GM19043 (cell line): Measurements from ENCODE around the gene PPFIBP1.
"Not testable (repeated sequence)": the region's sequence is repeated elsewhere in the genome, so short reads cannot be mapped to it uniquely, and the experiment has no call there.

Source experiments
- ATAC-seq: cut with Tn5 transposase; IDR thresholded peaks from one replicate; pipeline ENCODE4 v1.9.1; 2021; ENCODE audit warnings: low read depth; ENCODE audit not compliant: unreplicated experiment

Gene PPFIBP1

DNA sequence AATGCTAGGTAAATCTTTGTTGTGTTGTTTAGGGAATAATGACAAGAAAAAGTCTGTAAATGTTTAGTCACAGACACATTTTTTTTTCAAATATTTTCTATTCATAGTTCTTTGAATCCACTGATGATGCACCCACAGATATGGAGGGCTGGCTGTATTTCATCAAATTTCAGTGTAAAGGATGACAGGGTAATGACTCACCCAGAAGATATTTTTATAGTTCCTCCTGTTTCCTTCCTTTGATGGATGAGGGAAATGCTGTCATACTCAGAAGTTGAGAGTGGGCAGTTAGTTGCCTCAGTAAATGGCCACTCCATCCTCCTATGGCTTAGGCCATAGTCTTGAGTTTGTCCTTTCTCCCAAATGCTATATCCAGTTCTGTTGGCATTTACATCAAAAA, 95.3 kb downstream of the PPFIBP1 start:
- ATAC-seq, result no peak

DNA sequence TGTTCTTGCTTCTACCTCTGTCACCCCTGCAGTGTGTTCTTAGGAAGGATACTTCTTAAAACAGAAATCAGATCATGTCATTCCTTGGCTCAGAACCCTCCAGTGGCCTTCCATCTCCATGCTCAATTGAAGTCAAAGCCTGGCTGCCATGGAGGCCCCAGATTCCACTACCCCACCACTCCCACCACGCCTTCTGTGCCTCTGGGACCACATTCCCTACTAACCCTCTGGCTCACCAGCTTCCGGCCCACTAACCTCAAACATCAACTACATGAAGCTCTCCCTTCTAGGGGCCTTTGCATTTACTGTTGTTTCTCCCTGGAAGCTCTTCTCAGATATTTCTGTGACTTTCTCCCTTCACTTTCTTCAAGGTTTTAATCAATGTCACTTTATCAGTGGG, 96.1 kb downstream of the PPFIBP1 start:
- no peak for ATAC-seq

DNA sequence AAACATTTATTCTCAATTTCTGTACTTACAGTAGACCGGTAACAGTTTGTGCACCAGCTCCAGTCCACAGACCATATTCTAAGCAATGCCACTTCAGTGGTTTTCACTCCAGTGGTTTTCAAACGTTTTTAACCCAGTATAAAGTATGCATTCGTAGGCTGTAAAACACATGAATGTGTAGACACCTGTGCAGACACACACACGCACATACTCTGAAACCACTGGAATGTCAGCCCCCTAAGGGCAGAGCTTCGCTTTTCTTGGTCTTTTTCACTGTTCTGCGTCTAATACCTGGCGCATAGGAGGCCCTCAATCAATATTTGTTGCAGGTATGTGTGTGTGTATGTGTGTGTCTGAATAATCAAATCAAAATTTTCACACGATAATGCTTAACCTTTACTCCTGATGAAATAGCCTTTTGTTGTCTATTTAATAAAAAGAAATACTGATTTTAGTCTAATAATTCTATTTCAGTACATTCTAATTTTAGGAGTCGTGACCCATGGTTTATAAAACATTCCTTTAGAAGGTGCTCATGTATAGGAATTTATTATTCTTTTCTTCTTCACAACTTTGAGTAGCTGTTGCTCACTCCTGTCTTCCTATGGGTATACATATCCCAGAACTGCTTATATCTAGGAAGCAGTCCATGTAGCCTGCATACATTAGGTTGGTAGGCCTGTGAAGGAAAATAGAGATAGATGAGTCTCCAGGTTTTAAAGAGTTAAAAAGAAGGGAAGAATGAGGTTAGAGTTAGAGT, 98.6 kb downstream of the PPFIBP1 start:
- ATAC-seq, result no peak

DNA sequence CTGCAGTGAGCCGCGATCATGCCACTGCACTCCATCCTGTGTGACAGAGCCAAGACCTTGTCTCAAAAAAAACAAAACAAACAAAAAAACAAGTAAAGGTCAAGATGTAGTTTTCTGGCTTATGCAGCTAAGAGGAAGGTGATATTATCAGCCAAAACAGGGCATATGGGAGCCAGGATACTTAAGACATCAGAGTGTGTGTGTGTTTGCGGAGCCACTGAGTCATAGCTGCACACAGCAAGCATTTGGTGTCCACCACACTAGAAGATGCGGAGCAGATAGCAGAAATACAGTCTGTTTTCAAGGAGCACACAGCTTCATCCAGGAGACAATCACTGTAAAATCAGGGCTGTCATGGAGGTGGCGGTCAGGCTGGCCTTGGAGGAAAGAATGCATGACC, 99.6 kb downstream of the PPFIBP1 start:
- ATAC-seq, result no peak

DNA sequence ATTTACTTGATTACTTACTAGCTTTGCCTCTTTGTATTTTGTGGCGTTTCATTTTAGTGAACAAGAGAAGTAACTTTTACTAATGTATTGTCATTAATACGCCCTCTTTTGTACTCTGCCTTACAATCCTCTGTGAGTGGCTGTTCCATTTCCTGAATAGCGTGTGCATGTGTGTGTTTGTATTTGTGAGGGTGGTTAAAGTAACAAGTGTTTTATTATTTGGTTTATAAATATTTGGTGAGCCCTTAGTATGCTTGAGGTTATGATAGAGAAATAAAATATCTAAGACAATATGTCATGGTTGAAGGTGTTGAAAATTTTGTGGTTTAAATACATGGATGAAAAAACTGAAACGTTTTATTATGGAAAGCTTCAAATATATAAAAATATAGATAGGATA, 100.6 kb downstream of the PPFIBP1 start:
- ATAC-seq, result no peak

DNA sequence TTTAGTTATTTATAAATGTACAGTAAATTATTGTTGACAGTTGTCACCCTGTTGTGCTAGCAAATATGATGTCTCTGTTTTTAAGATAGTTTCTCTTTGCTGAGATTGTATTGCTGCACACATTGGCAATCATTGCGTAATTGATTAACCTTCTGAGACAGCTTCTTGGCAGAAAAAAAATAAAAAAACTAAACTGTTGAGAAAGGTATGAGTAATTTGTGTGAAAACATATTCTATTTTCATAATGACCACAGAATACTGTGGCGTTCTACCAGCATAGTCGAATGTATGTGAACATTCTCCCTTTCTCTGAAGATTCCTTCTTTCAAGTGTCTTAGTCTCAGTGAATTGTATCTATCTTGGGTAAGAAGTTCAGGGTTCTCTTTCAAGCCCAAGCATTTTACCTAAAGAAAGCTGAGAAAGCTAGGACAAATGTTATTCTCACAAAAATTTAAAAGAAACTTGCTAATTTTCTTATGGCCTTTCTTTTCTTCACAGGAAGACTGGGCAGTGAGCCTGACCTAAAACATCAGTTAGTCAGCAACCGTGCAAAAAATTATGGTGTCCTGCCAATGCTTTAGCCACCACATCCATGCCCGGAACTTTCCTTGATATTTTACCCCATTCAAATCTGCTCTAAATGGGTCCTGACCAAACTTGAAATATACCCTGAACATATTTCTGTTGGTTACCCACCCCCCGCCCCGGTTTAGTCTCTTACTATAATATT, 103.3 kb downstream of the PPFIBP1 start:
- ATAC-seq, result no peak

DNA sequence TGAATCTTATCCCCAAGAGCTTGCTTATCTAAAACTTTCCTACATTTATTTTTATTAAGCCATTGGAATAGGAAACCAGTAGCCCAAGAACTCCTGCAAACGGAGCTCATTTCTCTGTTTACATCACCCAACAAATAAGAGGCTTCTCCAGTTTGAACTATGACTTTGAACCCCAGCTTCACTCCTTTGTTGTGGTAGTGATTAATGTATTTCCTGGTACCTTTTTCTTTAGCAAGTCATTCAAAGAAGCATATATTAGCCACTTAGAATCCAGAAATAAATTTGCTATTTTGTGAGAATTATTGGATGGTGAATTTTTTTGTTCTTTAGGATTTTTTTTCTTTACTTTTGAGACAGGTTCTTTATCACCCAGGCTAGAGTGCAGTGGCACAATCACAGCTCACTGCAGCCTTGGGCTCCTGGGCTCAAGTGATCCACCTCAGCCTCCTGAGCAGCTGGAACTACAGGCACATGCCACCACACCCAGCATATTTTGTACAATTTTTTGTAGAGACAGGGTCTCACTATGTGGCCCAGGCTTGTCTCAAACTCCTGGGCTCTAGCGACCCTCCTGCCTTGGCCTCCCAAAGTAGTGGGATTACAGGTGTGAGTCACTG, 104.0 kb downstream of the PPFIBP1 start:
- ATAC-seq, result not testable (repeated sequence)

DNA sequence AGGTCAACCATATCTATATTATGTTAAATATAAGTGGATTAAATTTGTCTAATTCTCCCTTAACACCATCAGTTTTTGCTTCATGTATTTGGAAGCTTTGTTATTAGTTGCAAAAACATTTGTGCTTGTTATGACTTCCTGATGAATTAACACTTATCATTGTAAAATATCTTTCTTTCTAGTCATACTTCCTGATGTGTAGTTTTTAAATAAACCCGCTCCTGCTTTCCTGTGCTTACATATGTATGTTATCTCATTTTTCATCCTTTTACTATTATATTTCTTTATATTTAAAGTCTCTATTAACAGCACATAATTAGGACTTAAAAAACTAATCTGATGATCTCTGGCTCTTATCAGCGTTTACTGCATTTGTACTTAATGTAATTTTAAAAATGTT, 106.2 kb downstream of the PPFIBP1 start:
- not testable (repeated sequence) for ATAC-seq

DNA sequence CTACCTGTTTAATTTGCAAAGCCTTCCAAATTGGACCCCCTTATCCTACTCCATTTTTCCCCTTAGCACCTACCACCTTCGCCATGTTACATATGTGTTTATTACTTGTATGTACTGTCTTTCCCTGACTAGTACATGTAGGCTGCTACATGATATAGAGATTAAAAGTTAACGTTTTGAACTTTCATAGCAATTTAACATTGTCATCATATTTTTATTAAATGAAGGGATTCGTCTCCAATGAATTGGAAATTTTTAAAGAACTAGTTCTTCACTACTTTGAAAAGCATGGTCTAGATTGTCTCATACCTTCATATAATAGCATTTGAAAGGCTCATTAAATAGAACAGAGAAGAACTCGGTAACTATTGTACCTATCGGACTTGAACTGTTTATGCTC, 107.4 kb downstream of the PPFIBP1 start:
- no peak for ATAC-seq

DNA sequence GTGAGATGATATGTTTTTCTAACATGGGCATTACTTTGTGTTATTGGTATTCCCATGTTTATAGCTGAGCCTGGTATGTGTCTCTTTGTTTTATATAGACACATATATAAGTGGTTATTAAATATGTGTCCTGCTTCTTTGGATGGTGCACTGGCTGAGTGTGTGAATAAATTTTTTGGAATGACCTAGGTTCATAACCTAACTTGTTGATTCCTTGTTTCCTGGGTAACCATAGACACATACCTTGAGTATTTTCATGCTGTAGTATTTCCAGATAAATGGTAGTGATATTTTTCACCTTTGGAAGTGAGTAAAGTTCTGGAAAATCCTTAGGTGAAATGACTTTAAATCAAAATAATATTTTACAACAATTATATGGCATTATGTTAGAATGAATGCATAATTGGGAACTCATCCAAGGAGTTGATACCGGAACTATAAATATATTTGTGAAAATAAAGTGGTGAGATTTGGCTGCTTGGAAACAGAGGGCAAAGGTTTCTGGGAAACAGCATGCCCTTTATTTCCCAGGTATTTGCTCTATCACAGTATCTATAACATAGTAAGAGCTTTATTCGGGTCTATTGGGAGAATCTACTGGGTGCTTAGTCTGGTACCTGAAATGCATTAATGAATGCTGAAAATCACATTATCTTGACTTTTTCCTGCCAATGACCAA, 107.9 kb downstream of the PPFIBP1 start:
- no peak for ATAC-seq

DNA sequence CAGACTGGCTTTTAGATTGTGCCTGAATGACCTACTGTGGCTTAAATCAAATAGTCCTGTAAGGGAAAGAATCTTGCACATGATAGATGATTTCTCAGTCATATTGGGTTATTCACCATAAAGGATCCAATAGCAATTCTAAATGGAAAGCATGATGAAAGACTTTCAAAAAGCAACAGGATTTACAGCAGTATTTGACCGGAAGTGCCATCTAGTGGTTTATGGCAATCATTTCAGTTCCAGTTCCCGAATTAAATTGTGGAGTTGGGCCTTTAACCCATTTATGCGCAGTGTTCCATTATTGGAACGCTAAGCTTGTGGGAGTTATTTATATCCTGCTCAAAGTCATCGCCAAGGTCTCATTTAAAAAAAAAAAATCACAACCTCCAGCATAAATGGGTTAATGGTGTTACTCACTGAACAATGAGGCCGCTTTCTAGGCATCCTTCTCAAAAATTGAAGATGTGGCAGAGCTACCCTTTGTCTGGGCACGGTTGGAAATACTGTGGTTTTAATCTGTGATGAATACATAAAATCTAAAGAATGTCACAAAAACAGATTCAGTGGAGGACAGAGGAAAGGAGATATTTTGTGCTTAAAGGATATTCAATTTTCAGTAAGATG, 111.5 kb downstream of the PPFIBP1 start:
- no peak for ATAC-seq

DNA sequence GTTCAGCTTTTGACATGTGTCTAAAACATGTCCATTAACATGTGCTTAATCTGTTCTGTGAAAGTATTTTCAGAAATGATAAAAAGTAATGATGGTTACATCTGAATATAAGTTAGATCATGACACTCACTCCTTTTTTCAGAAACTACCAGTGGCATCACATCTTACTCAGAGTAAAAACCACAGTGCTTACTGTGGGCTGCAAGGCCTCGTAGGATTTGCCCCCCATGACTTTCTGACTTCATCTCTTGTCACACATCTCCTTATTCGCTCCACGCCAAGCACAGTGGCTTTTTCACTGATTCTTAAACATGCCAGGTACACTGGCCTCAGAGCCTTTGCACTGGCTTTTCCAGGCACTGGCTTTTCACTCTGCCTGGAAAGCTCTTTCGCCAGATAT, 112.6 kb downstream of the PPFIBP1 start:
- not testable (repeated sequence) for ATAC-seq

DNA sequence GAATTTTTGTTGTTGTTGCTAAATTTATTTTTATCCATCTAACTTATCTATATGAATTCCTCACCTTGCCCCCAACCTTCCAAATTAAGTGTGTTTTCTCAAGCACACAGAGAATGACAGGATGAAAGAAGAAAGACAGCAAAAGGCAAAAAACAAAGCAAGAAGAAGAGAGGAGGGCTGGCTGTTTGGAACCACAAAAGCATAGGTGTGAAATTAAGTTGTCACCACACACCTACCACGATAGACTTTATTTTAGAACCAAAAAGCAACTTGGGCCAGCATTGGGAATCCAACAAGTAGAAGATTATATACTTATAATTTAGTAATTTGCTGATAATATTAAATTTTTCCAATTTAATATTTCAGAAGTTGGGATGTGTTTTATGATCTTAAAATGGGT, 113.5 kb downstream of the PPFIBP1 start:
- ATAC-seq, result no peak

DNA sequence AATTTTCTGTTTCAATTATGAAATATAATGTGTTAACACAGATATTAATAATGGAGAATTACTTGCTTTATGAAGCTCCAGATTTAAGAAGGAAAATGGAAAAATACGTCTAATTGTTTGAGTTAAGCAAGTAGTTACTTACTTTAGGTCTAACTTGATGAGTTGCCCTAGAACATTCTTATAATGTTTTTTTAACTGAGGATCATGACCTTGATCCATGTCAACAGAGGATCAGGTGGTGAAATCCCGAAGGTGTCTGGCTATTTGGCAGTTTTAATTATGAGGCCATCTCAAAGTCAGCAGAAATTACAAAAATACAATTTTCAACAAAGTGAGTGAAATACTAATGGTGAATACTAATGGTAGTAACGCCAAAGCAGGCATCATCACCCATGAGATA, 115.3 kb downstream of the PPFIBP1 start:
- ATAC-seq, result no peak

DNA sequence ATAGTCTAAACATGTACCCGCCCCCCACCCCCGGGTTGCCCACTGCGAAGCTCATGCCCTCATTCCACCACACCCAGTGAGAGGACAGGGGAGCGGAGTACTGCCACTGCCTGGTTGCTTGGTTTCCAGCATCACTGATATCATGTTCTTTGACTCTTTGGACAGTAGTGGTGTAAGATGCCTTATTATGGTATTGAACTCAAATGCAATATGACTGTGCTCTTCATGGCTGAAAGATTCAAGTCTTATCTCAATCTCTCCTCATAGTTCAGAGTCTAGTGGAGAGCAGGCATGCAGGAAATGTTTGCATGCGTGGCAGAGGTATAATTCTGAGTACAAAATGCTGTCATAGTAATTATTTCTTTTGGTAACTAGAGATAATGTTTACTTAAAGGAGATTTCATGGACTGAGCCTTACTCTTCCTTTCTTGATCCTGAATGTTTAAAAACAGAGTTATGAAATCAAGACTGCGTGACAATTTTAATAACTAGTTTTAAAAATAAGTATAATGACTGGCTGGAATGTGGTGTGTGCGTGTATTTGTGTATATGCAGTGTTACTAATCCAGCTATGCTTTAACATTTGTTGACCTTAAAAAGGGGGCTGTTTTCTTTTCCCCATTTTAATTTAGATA, 116.7 kb downstream of the PPFIBP1 start:
- ATAC-seq, result not testable (repeated sequence)

DNA sequence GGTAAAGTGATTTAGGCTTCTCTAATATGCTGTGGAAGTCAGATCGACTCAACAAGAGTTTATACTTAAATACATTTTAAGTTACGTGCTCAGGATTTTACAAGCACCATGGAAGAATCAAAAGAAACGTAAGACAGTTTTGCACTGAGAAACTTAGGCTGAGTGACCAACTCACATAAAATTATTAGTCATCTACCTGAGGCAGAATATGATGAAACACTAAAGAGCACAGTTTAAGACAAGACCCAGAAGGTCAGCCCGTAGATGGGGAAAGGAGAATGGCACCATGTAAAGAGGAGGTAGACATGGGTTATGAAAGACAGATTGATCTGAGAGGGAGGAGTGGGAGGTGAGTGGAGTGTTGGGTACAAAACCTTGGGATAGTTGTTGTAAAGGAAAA, 118.4 kb downstream of the PPFIBP1 start:
- ATAC-seq, result not testable (repeated sequence)

DNA sequence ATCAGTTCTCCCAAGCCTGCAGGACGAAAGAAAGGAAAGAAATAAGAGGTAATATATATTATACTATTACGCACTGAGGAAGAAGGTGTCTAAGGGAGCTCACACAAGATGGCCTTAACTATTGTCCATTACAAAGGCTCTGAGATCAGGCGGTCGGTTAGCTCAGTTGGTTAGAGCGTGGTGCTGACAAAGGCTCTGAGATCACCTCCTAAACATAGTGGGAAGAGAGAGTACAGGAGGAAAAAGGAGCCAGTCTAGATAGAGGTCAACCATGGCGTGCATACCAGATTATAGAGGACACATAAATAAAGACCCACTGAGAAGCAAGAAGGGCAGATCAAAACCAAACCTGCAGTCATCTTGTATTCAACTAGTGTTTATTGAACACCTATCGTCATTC, 118.9 kb downstream of the PPFIBP1 start:
- ATAC-seq, result not testable (repeated sequence)

DNA sequence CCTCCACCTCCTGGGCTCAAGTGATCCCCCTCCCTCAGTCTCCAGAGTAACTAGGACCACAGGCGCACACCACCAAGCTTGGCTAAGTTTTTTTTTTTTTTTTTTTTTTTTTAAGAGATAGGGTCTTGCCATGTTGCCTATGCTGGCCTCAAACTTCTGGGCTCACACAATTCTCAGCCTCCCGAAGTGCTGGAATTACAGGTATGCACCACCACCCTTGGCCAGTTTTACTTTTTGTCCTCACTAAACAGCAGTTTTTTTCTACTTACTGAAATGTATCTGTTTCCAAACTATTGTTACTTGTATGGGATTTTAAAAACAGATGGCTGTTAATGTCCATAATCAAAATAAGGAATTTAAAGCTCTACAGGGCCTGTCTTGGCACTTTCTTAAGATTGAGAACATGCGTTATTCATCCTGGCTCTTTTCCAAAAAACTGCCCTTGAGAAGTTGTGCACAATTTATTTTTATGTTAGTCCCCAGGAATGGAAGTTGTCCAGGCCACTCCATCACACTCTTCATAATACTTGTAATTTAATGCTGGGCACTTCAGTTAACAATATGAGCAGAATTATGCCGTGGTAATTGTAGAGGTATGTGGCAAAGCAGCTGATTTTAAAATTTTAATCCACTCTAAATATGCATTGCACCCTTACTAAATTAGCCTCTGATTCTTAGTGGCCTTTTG, 120.3 kb downstream of the PPFIBP1 start:
- no peak for ATAC-seq

DNA sequence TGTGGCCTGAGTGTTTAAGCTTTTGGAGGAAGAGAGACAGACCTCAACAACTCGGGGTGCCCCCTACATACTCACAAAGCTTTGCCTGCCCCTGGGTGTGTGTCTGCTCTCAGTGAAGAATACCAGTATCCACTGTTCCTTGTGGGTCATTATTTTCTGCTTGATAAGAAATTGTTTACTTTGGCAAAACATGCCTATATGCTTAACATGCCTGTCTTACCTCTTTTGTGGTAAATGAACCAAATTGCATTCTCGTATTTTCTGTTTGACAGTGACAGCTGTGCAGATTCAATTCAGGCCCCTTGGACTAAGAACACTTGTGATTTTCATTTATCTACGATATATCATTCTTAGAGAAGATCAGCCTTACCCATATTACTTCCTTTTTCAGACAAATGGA, 121.7 kb downstream of the PPFIBP1 start:
- no peak for ATAC-seq

DNA sequence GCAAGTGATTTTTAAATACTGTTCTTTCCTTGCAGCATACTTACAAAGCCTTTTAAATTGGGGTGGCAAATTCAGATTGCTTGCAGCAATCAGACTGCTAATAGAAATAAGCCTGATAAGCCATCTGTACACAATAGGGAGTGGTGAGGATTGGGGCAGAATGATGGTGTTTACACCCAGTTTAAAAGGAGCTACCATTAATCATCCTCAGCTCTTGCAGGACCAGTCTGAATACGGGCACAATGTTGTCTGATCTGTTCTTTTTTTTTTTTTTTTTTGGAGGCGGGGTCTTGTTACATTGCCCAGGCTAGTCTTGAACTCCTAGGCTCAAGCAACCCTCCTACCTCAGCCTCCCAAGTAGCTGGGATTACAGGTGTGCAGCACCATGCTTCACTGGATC, 122.1 kb downstream of the PPFIBP1 start:
- no peak for ATAC-seq
